Measurements from ENCODE around the gene SH3BP5L. TPM values are rescaled to one million over a fixed set of nuclear protein-coding genes. Genes with fewer than 3 reads are reported as not detected.

Gene SH3BP5L
- 10 to 100 TPM; 16.8 to 24.6 (median 21.7) TPM for total RNA-seq

GRCh38 chr1:248825909-248826760, at the start of gene SH3BP5L:
SH3BP5L (minus strand) TSS chr1:248825915; CDS start chr1:248824935, 980 bp downstream.
- Histone ChIP-seq H3K27me3 (no peaks in the 10 kb centered on the region), H3K36me3 (peaks cover 0 to 25% (median 0%) of the 10 kb centered on the region in 3 donors), H3K4me3 (peak within 1 kb of the TSS; percentile 56 to 92 (median 84)), H3K9me3 (no peaks in the 10 kb centered on the region), H3K4me1 (peaks cover 0 to 53% (median 42%) of the 10 kb centered on the region in 4 donors), H3K27ac (peak within 1 kb of the TSS; percentile 85 to 96 (median 92))
- 0% methylated on average over 44 to 56 of the region's 56 CpGs for WGBS, 2 donors
- DNase-seq (ENCODE audit: low spot score in 2 of 2) = peak; percentile 79 to 87
- TF ChIP-seq POLR2A (IDR thresholded peaks at IDR 0.05) = peak; percentile 60 to 75
- TF ChIP-seq CTCF (IDR thresholded peaks at IDR 0.05) = peak; percentile 52 to 77 (median 63)
- peak; percentile 56 to 88 for TF ChIP-seq EP300 (IDR thresholded peaks at IDR 0.05)

- Histone ChIP-seq H3K36me3 (no peaks in the 10 kb centered on the region), H3K4me1 (peaks cover 0 to 9% (median 0%) of the 10 kb centered on the region in 4 donors), H3K4me3 (peak overlapping the region; percentile 65 to 86 (median 77)), H3K9me3 (no peaks in the 10 kb centered on the region), H3K27ac (peak overlapping the region; percentile 94 to 98 (median 97)), H3K27me3 (no peaks in the 10 kb centered on the region)
- WGBS, 2 donors = 5 to 7% methylated on average over 23 of the region's 23 CpGs
- DNase-seq (ENCODE audit: low spot score in 2 of 2) = peak; percentile 53 to 78
- TF ChIP-seq CTCF (IDR thresholded peaks at IDR 0.05) (no peak), POLR2A (IDR thresholded peaks at IDR 0.05) (no peak), EP300 (IDR thresholded peaks at IDR 0.05) (peak in 1 of 2 donors; percentile 56)
Measured at GRCh38 chr1:248873993-248874533, 48.3 kb upstream of the SH3BP5L start.

- Histone ChIP-seq H3K36me3 (no peaks in the 10 kb centered on the region), H3K4me1 (peaks cover 0 to 9% (median 0%) of the 10 kb centered on the region in 4 donors), H3K9me3 (no peaks in the 10 kb centered on the region), H3K27ac (peak overlapping the region; percentile 94 to 98 (median 97)), H3K4me3 (peak overlapping the region; percentile 65 to 86 (median 77)), H3K27me3 (no peaks in the 10 kb centered on the region)
- 1% methylated on average over 30 to 41 of the region's 41 CpGs for WGBS, 2 donors
- DNase-seq (ENCODE audit: low spot score in 2 of 2) = peak; percentile 92 to 95
- TF ChIP-seq POLR2A (IDR thresholded peaks at IDR 0.05) = peak in 1 of 2 donors; percentile 32
- TF ChIP-seq EP300 (IDR thresholded peaks at IDR 0.05) = no peak
- peak in 1 of 5 experiments; percentile 2 for TF ChIP-seq CTCF (IDR thresholded peaks at IDR 0.05)
Measured at GRCh38 chr1:248873409-248873992, 47.8 kb upstream of the SH3BP5L start.

GRCh38 chr1:248872752-248873408, 47.2 kb upstream of the SH3BP5L start:
- 2 to 3% methylated on average over 31 of the region's 31 CpGs for WGBS, 2 donors
- DNase-seq (ENCODE audit: low spot score in 2 of 2) = peak in 1 of 2 donors; percentile 34
- Histone ChIP-seq H3K27ac (peak overlapping the region; percentile 94 to 98 (median 97)), H3K4me1 (peaks cover 0 to 9% (median 0%) of the 10 kb centered on the region in 4 donors), H3K36me3 (no peaks in the 10 kb centered on the region), H3K27me3 (no peaks in the 10 kb centered on the region), H3K9me3 (no peaks in the 10 kb centered on the region), H3K4me3 (peak overlapping the region; percentile 65 to 86 (median 77))
- TF ChIP-seq EP300 (IDR thresholded peaks at IDR 0.05) (peak in 1 of 2 donors; percentile 6), CTCF (IDR thresholded peaks at IDR 0.05) (no peak), POLR2A (IDR thresholded peaks at IDR 0.05) (peak in 1 of 2 donors; percentile 8)

Data from tibial nerve (tissue), 4 donors.